Liver (tissue), 3 donors: ENCODE data around the gene SLC51A.

Experiments
- CTCF ChIP-seq: fragments of 150-350 bp; IDR thresholded peaks from 2 replicates; pipeline ENCODE4 v1.5.1; 2017; ENCODE audit warnings: improper control_type of control experiment, low read depth, low read length; ENCODE audit not compliant: missing input control
- EGR1 ChIP-seq, 2 donors: IDR thresholded peaks; 2 replicates each; pipeline ENCODE4 v1.6.1; 2016 to 2018; ENCODE audit warnings: antibody characterized with exemption in 2 of 2, low read depth in 2 of 2
- REST ChIP-seq: IDR thresholded peaks from 2 replicates; pipeline ENCODE4 v1.6.1; 2016; ENCODE audit warnings: antibody characterized with exemption, mild to moderate bottlenecking
- donor health status: healthy.
- donor health status: healthy.

- TF ChIP-seq REST (no peak), CTCF (no peak), EGR1 (IDR thresholded peaks at IDR 0.05; ENCODE audit: low read depth in 2 of 2) (no peak)
These were observed 36.7 kb upstream of the SLC51A start for GRCh38 chr3:196179380-196180308.
